ENCODE data around the gene MICU1.

DNA sequence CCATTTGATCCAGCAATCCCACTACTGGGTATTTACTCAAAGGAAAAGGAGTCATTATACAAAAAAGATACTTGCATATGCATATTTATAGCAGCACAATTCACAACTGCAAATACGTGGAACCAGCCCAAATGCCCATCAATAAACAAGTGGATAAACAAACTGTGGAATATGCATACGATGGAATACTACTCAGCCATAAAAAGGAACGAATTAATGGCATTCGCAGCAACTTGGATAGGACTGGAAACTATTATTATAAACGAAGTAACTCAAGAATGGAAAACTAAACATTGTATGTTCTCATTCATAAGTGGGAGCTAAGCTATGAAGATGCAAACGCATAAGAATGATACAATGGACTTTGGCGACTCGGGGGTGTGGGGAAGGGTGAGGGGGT is 108.6 kb downstream of the MICU1 start:
- TF ChIP-seq ZNF274 (IDR thresholded peaks at IDR 0.05; ENCODE audit: low read depth, low read length) (no peak), YY1 (IDR thresholded peaks at IDR 0.05; ENCODE audit: insufficient read depth, insufficient read length) (no peak)

All from NT2/D1 (cell line).